Endothelial cell of umbilical vein (primary cell): ENCODE results near the gene CD300LF.
A peak's percentile ranks its signal among the peaks of the same experiment; 100 is the strongest.

Experiments
- EZH2 ChIP-seq: IDR thresholded peaks from 2 replicates; pipeline ENCODE4 v1.6.1; 2012; ENCODE audit warnings: borderline replicate concordance, low read depth, mild to moderate bottlenecking, moderate library complexity, low read length, inconsistent platforms; ENCODE audit not compliant: severe bottlenecking
- FOS ChIP-seq: IDR thresholded peaks from 2 replicates; pipeline ENCODE4 v1.6.1; 2011; ENCODE audit warnings: mild to moderate bottlenecking, low read length, moderate library complexity, borderline replicate concordance; ENCODE audit not compliant: insufficient read depth
- JUN ChIP-seq: IDR thresholded peaks from 2 replicates; pipeline ENCODE4 v1.6.1; 2011; ENCODE audit warnings: borderline replicate concordance, low read depth; ENCODE audit not compliant: insufficient read length, insufficient read depth
- POLR2A ChIP-seq: IDR thresholded peaks from 2 replicates; pipeline ENCODE4 v1.6.1; 2012; ENCODE audit warnings: low read depth, mild to moderate bottlenecking, control low read depth, low read length
- POLR2AphosphoS5 ChIP-seq: IDR thresholded peaks from 2 replicates; pipeline ENCODE4 v1.6.1; 2012; ENCODE audit warnings: low read depth, mild to moderate bottlenecking, control low read depth, low read length, moderate library complexity; ENCODE audit not compliant: insufficient read depth
- TF ChIP-seq, protein P1 (sequence below), 2 donors: IDR thresholded peaks; 1 replicate in 1 of 2; 2 replicates in 1 of 2; pipeline ENCODE4 v1.5.1; 2011; ENCODE audit warnings: low read length in 2 of 2, mild to moderate bottlenecking in 2 of 2, moderate library complexity in 2 of 2, control low read depth in 1 of 2, inconsistent platforms in 1 of 2, low read depth in 1 of 2; ENCODE audit not compliant: insufficient read depth in 1 of 2; ENCODE audit errors: extremely low read depth in 1 of 2

- TF ChIP-seq FOS (no peak), JUN (no peak), POLR2A (no peak), EZH2 (peak; percentile 92), POLR2AphosphoS5 (no peak)
- TF ChIP-seq, protein P1, sequence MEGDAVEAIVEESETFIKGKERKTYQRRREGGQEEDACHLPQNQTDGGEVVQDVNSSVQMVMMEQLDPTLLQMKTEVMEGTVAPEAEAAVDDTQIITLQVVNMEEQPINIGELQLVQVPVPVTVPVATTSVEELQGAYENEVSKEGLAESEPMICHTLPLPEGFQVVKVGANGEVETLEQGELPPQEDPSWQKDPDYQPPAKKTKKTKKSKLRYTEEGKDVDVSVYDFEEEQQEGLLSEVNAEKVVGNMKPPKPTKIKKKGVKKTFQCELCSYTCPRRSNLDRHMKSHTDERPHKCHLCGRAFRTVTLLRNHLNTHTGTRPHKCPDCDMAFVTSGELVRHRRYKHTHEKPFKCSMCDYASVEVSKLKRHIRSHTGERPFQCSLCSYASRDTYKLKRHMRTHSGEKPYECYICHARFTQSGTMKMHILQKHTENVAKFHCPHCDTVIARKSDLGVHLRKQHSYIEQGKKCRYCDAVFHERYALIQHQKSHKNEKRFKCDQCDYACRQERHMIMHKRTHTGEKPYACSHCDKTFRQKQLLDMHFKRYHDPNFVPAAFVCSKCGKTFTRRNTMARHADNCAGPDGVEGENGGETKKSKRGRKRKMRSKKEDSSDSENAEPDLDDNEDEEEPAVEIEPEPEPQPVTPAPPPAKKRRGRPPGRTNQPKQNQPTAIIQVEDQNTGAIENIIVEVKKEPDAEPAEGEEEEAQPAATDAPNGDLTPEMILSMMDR (IDR thresholded peaks at IDR 0.05; ENCODE audit: extremely low read depth in 1 of 2, insufficient read depth in 1 of 2, low read depth in 1 of 2, low read length in 2 of 2) = peak in 1 of 2 donors; percentile 41
Measured at GRCh38 chr17:74736513-74737298, 24.0 kb upstream of the CD300LF start, which contains the start of gene RAB37.
